Nephron (organoid): ENCODE measurements around the gene RCC1.

Source experiments
- H3K27ac Mint-ChIP-seq, 3 experiments: 2 replicates each; pipeline ENCODE4 v1.8.0; 2020; ENCODE audit warnings: mixed read lengths in 3 of 3, mild to moderate bottlenecking in 2 of 3, moderate library complexity in 1 of 3
- H3K27me3 Mint-ChIP-seq: 2 replicates; pipeline ENCODE4 v1.8.0; 2021; ENCODE audit warnings: low read depth, mild to moderate bottlenecking, moderate library complexity, mixed read lengths
- H3K36me3 Mint-ChIP-seq: 2 replicates; pipeline ENCODE4 v1.8.0; 2020; ENCODE audit warnings: low read depth, mixed read lengths
- H3K4me1 Mint-ChIP-seq: 2 replicates; pipeline ENCODE4 v1.8.0; 2020; ENCODE audit warnings: mixed read lengths
- H3K4me3 Mint-ChIP-seq, 3 experiments: 2 replicates each; pipeline ENCODE4 v1.8.0; 2020; ENCODE audit warnings: mild to moderate bottlenecking in 3 of 3, mixed read lengths in 3 of 3, moderate library complexity in 2 of 3
- H3K9me3 Mint-ChIP-seq: 2 replicates; pipeline ENCODE4 v1.8.0; 2020; ENCODE audit warnings: mixed read lengths
- TF ChIP-seq, protein P1 (sequence below), 3 experiments: fragments of 200-600 bp; sonication (generic); IDR thresholded peaks; one replicate each; pipeline ENCODE4 v1.5.0; 2021; ENCODE audit warnings: antibody characterized with exemption in 3 of 3; ENCODE audit not compliant: unreplicated experiment in 3 of 3

RCC1 gene

DNA sequence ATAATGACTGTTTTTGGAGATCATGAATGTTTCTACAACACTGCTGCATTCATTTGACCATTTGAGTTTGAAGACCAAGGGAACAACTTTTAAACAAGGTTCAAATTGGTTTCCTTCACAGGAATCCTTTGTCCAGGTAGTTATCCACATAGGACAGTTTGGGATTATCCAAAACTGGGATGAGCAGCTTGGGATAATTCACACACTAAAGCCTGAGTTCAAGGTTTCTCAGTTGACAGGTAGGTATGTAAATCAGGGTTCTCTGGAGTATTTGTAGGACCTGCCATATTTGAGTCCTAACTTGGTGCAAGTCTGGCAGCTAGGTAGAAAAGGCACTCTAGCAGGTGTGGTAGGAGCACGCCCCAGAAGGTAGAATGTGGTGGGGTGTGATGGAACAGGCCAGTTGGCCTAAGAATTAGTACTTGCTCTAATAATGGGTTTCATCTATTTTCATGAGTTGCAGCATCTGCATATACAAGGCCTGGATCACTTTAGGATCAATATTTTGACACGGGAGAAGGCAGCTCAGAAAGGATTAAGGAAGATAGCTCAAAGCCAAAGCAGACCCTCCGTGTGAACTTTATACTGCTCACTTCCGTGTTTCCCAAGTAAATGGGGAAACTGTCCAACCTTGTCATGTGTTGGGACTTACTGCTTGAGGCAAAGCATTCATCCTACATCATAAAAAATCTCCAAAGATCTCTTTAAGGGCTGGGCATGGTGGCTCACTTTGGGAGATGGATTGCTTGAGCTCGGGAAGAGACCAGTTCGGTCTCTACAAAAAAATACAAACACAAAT, 72.1 kb downstream of the RCC1 start:
- Mint-ChIP-seq H3K27ac (no peak overlapping the region), H3K4me3 (peak overlapping the region in 2 of 3 experiments; percentile 3 to 15), H3K9me3 (no peaks in the 10 kb centered on the region), H3K36me3 (peaks cover 43% of the 10 kb centered on the region), H3K27me3 (peaks cover 5% of the 10 kb centered on the region), H3K4me1 (peaks cover 20% of the 10 kb centered on the region)
- TF ChIP-seq, protein P1, sequence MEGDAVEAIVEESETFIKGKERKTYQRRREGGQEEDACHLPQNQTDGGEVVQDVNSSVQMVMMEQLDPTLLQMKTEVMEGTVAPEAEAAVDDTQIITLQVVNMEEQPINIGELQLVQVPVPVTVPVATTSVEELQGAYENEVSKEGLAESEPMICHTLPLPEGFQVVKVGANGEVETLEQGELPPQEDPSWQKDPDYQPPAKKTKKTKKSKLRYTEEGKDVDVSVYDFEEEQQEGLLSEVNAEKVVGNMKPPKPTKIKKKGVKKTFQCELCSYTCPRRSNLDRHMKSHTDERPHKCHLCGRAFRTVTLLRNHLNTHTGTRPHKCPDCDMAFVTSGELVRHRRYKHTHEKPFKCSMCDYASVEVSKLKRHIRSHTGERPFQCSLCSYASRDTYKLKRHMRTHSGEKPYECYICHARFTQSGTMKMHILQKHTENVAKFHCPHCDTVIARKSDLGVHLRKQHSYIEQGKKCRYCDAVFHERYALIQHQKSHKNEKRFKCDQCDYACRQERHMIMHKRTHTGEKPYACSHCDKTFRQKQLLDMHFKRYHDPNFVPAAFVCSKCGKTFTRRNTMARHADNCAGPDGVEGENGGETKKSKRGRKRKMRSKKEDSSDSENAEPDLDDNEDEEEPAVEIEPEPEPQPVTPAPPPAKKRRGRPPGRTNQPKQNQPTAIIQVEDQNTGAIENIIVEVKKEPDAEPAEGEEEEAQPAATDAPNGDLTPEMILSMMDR (IDR thresholded peaks at IDR 0.05; ENCODE audit: unreplicated experiment in 3 of 3) = no peak

GRCh38 chr1:28578696-28579218, 72.9 kb downstream of the RCC1 start:
- Mint-ChIP-seq H3K36me3 (peaks cover 43% of the 10 kb centered on the region), H3K27ac (peak overlapping the region in 1 of 3 experiments; percentile 30), H3K4me1 (peaks cover 20% of the 10 kb centered on the region), H3K4me3 (peak overlapping the region in 2 of 3 experiments; percentile 34 to 62), H3K27me3 (peaks cover 5% of the 10 kb centered on the region), H3K9me3 (no peaks in the 10 kb centered on the region)
- TF ChIP-seq, protein P1 (IDR thresholded peaks at IDR 0.05; ENCODE audit: unreplicated experiment in 3 of 3) = no peak

DNA sequence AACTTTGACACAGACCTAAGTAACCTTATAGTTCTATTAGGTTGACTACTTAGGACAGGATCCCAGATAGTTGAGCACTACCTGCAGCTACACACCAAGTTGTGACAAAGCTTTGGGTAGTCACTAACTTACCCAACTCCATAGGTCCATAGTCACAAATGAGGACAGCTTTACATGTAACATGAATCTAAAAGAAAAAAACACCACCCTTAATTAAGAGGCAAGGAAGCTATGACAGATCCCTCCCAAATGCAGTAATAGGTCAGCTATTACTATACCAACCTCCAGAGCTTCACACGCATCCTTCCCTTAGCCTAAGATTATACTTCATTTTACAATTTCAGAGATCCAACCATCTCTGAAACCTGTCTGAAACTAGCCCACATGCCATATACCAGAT, 73.6 kb downstream of the RCC1 start:
- H3K27ac Mint-ChIP-seq = peak overlapping the region in 1 of 3 experiments; percentile 43
- H3K4me1 Mint-ChIP-seq = peaks cover 20% of the 10 kb centered on the region
- H3K36me3 Mint-ChIP-seq = peaks cover 43% of the 10 kb centered on the region
- no peaks in the 10 kb centered on the region for H3K9me3 Mint-ChIP-seq
- peaks cover 5% of the 10 kb centered on the region for H3K27me3 Mint-ChIP-seq
- H3K4me3 Mint-ChIP-seq = peak overlapping the region; percentile 90 to 97 (median 93)
- TF ChIP-seq, protein P1 (IDR thresholded peaks at IDR 0.05; ENCODE audit: unreplicated experiment in 3 of 3) = no peak

DNA sequence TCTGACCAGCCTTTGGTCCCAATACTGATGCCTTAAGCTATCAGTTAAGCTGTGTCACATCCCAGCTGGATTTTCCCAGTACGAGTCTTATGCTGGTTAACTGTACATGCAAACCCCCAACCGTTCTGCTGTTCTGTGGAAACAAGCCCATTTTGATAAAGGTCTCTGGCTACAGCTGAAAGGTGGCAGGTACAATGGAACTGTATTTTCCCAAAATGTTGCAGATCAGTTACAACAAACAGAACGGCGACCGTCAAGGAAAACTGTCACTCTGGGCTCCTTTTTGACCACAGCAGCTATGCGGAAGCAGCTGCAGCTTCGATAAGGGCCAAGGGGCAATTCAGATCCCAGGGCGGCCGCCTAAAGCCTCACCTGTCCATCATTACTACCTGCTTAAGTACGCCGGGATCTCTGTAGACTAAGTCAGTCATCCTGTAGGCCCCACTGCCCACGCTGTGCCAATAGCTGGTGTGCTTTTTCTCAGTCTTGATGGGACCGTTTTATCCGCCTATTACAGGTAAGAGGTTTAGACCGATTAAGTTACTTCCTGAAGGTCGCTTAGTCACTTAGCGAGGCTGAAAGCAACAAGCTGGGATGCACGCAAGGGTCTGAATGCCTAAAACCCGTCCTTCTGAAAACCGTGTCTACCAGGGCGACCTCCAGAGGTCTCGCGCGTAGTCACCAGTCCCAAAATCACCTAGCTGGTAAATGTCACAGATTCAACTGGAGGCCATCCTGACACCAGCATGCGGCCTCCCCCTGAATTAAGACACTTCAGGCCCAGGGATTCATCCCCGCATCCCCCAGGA, 75.1 kb downstream of the RCC1 start:
- peaks cover 35% of the 10 kb centered on the region for H3K36me3 Mint-ChIP-seq
- H3K27me3 Mint-ChIP-seq = peaks cover 5% of the 10 kb centered on the region
- peaks cover 20% of the 10 kb centered on the region for H3K4me1 Mint-ChIP-seq
- H3K27ac Mint-ChIP-seq = peak overlapping the region; percentile 41 to 72 (median 57)
- TF ChIP-seq, protein P1 (IDR thresholded peaks at IDR 0.05; ENCODE audit: unreplicated experiment in 3 of 3) = peak in 1 of 3 experiments; percentile 32
- H3K4me3 Mint-ChIP-seq = peak overlapping the region; percentile 90 to 97 (median 93)
- no peaks in the 10 kb centered on the region for H3K9me3 Mint-ChIP-seq

- Mint-ChIP-seq H3K9me3 (no peaks in the 10 kb centered on the region), H3K36me3 (peaks cover 34% of the 10 kb centered on the region), H3K4me1 (peaks cover 20% of the 10 kb centered on the region), H3K27ac (peak overlapping the region; percentile 57 to 85 (median 72)), H3K4me3 (peak overlapping the region; percentile 90 to 97 (median 93)), H3K27me3 (peaks cover 5% of the 10 kb centered on the region)
- TF ChIP-seq, protein P1 (IDR thresholded peaks at IDR 0.05; ENCODE audit: unreplicated experiment in 3 of 3) = peak in 1 of 3 experiments; percentile 22
Observed at GRCh38 chr1:28581531-28582247, 75.8 kb downstream of the RCC1 start.
